LNCAP (cell line): Measurements from ENCODE around the gene TSSK3.

Experiments
- TF ChIP-seq, protein P1 (sequence below): fragments of 450-650 bp; IDR thresholded peaks from 2 replicates; pipeline ENCODE4 v1.5.1; 2017; ENCODE audit warnings: mild to moderate bottlenecking

The TSSK3 gene

DNA sequence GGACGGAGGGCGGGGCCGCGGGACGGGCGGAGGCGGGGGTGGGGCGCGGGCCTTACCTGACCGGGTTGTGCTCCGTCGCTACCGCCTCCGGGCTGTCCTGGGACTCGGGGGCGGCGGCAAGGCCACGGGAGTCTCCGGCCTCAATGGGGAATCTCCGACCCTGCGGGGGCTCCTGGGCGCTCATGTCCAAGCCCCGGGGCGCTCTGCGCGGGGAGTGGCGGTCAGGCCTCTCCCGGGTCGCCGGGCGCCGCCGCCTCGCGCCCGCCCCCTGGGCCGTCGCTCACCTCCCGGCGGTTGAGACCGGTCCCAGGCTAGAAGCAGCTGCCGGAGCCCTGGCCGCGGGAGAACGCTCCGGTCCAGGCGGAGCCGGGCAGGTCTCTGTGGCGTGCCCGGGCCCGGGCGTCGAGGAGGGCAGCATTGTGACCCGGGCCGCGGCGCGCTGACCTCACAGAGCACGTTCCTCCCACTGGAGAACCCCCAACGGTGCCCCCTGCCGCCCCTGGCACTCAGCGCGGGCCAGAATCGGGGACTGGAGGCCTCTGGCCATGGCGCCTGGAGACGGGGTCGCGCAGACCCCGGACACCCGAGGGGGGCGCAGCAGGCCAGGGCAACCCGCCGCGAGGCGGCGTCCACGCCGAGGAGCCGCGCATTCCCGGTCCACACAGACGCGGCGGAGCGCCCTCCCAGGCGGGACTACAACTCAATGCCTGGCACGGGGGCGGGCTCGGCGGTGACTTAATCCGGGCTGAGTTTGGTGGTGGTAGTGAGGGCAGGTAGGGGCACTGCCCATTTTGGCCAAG lies 465 bp upstream of the TSSK3 start:
- TF ChIP-seq, protein P1, sequence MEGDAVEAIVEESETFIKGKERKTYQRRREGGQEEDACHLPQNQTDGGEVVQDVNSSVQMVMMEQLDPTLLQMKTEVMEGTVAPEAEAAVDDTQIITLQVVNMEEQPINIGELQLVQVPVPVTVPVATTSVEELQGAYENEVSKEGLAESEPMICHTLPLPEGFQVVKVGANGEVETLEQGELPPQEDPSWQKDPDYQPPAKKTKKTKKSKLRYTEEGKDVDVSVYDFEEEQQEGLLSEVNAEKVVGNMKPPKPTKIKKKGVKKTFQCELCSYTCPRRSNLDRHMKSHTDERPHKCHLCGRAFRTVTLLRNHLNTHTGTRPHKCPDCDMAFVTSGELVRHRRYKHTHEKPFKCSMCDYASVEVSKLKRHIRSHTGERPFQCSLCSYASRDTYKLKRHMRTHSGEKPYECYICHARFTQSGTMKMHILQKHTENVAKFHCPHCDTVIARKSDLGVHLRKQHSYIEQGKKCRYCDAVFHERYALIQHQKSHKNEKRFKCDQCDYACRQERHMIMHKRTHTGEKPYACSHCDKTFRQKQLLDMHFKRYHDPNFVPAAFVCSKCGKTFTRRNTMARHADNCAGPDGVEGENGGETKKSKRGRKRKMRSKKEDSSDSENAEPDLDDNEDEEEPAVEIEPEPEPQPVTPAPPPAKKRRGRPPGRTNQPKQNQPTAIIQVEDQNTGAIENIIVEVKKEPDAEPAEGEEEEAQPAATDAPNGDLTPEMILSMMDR: no peak

- TF ChIP-seq, protein P1: no peak
Observed at GRCh38 chr1:32363713-32364112, 1.4 kb downstream of the TSSK3 start.

DNA sequence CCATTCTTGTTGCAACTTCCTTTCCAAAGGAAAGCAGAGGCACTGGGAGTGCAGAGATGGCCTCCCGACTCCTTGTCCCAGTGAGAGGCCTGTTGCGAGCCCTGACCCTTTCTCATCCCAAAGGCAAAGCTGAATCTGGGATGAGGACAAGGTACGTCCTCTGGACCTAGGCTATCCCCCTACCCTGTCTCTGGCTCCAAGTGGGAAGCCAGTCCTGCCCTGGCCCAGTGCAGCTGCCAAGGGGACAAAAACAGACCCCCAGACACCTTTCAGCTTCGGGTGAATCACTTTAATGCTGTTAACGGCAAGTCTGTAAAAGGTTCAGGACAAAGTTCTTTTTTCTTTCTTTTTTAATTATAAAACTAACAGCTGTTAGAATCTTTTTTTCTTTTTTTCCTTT lies 2.5 kb downstream of the TSSK3 start:
- TF ChIP-seq, protein P1: no peak

GRCh38 chr1:32365445-32365844 lies 3.1 kb downstream of the TSSK3 start:
- TF ChIP-seq, protein P1: no peak

GRCh38 chr1:32367912-32368635 lies 5.7 kb downstream of the TSSK3 start:
- TF ChIP-seq, protein P1: no peak

DNA sequence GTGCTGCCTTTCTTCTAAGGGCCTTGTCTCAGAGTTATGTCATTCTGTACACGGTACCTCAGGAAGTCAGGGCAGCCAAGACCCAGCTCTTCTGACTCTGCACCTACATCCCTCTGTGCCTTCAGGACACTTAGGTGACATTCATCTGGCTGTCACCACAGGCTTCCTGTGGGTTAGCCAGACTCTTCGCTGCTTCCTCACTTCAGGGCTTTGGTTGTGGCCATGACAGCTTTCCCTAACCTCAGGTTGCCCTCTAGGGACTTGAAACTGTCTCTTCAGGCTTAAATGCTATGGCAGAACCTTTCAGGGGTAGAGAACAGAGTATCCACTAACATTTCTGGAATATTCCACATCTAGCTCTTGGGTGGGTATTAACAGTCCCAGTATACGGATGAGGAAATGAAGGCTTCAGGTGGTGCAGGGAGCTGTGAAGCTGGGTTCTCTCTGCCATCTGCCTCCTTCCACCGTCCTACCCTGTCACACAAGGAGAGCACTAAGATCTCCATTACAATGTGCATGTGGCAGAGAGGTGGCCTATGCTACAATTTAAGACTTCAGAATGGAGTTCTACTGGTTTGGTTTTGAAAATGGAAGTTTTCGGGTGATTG lies 9.9 kb downstream of the TSSK3 start:
- TF ChIP-seq, protein P1: no peak

DNA sequence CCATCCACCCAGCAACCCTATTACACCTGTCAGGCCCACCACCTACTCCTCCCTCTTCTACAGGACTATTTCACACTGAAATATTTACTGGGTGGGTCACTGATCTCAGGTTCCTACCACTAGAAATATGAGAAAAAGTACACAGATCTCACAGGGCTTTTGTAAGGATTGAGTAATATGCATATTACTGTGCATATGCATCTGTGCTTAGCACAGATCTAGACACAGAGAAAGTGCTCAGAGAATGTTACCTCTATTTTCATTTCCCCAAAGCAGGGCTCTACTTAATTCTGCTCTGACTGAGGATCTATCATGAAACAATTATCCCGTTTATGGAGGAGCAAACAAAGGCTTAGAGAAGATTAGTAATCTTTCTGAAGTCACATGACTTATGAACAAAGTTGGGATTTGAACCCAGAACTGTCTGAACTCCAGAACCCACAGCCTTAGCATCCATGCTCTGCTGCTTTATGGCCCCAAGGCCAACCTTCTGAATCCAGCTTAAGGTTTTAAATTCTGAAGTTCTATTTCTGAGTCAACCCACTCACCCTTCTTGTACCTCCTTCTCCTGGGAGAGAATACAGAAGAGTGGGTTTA lies 11.8 kb downstream of the TSSK3 start:
- TF ChIP-seq, protein P1: no peak
